ENCODE results near the gene LMAN2.

GRCh38 chr5:177347699-177348098 lies 3.8 kb downstream of the LMAN2 start:
- TF ChIP-seq CTCF (IDR thresholded peaks at IDR 0.05; ENCODE audit: low read length) (no peak), EZH2 (optimal IDR thresholded peaks at IDR 0.05; ENCODE audit: low read depth, low read length) (no peak)
